GM12878 (cell line): ENCODE data around the gene ABCC9. TPM values are rescaled to one million over a fixed set of nuclear protein-coding genes. Genes with fewer than 3 reads are reported as not detected.

Experiments
- ATAC-seq: fragments of 200-7000 bp; cut with Tn5 transposase; 3 replicates; pipeline ENCODE4 v1.9.1; 2020; ENCODE audit warnings: mild to moderate bottlenecking, moderate library complexity
- BruUV-seq: library from RNA; stranded (reverse); fragments of 400-500 nt; replicated peaks from 2 replicates; lab custom pipeline; 2021; lab: Mats Ljungman, UMichigan
- CTCF ChIA-PET: fragments of 300-600 bp; sonication (Branson Sonifier 250); formaldehyde crosslinking; extraction: SDS; loops from one replicate; lab custom pipeline; 2021; ENCODE audit warnings: inconsistent platforms; lab: Yijun Ruan, JAX
- POLR2A ChIA-PET: fragments of 350-600 bp; formaldehyde crosslinking; extraction: SDS; loops from one replicate; lab custom pipeline; 2021; ENCODE audit warnings: inconsistent platforms; lab: Charles Lee
- RAD21 ChIA-PET: fragments of 300-600 bp; sonication (Branson Sonifier 250); formaldehyde crosslinking; loops from one replicate; lab custom pipeline; 2023; ENCODE audit warnings: antibody characterized with exemption; ENCODE audit not compliant: unreplicated experiment; lab: Charles Lee
- SMC1A ChIA-PET: fragments of 300-600 bp; sonication (Branson Sonifier 250); formaldehyde crosslinking; loops from one replicate; lab custom pipeline; 2023; ENCODE audit not compliant: unreplicated experiment, uncharacterized antibody; lab: Charles Lee
- DNase-seq: peaks from one replicate; pipeline ENCODE4 v3.0.0-alpha.2; 2011; ENCODE audit warnings: low read depth, low spot score
- FAIRE-seq: peaks from 3 replicates; lab custom pipeline; 2011; peaks lifted over from hg19 to GRCh38; lab: Jason Lieb, UNC
- H2AFZ ChIP-seq: 2 replicates; pipeline ENCODE4 v1.6.0; 2011; ENCODE audit warnings: low read depth, low read length, control low read depth; ENCODE audit not compliant: control insufficient read depth
- H3K27ac ChIP-seq: 2 replicates; pipeline ENCODE4 v1.5.1; 2011; ENCODE audit warnings: control low read depth; ENCODE audit not compliant: control insufficient read depth, insufficient read depth
- H3K27me3 ChIP-seq, 2 experiments: replicated peaks in 1 of 2; 2 replicates each; pipeline versions ENCODE4 v1.6.0 to v1.6.1; 2011; ENCODE audit warnings: low read length in 1 of 2; ENCODE audit not compliant: control insufficient read depth in 2 of 2, insufficient read depth in 2 of 2
- H3K36me3 ChIP-seq, 2 experiments: 2 replicates each; pipeline ENCODE4 v1.5.1; 2011; ENCODE audit warnings: low read length in 1 of 2; ENCODE audit not compliant: control insufficient read depth in 2 of 2, insufficient read depth in 2 of 2
- H3K4me1 ChIP-seq: 2 replicates; pipeline ENCODE4 v1.6.1; 2011; ENCODE audit warnings: mild to moderate bottlenecking, low read length, moderate library complexity, mixed read lengths; ENCODE audit not compliant: control insufficient read depth, insufficient read depth
- H3K4me2 ChIP-seq: 2 replicates; pipeline ENCODE4 v1.6.0; 2011; ENCODE audit warnings: control low read depth; ENCODE audit not compliant: control insufficient read depth, insufficient read depth
- H3K4me3 ChIP-seq: fragments of 200-600 bp; sonication (generic); 2 replicates; pipeline ENCODE4 v1.5.1; 2016
- H3K79me2 ChIP-seq: 2 replicates; pipeline ENCODE4 v1.6.0; 2011; ENCODE audit warnings: low read length; ENCODE audit not compliant: control insufficient read depth, insufficient read depth
- H3K9ac ChIP-seq: 2 replicates; pipeline ENCODE4 v1.8.0; 2011; ENCODE audit warnings: low read length, control low read depth, mixed read lengths; ENCODE audit not compliant: control insufficient read depth, insufficient read depth
- H3K9me3 ChIP-seq: replicated peaks from 3 replicates; pipeline ENCODE4 v1.5.1; 2011; ENCODE audit warnings: mild to moderate bottlenecking, low read length; ENCODE audit not compliant: control insufficient read depth, insufficient read depth
- H4K20me1 ChIP-seq: 2 replicates; pipeline ENCODE4 v1.6.0; 2011; ENCODE audit not compliant: control insufficient read depth, insufficient read depth
- ATF2 ChIP-seq: IDR thresholded peaks from 2 replicates; pipeline ENCODE4 v1.6.1; 2012; ENCODE audit warnings: low read length, inconsistent platforms
- BRCA1 ChIP-seq: IDR thresholded peaks from 2 replicates; pipeline ENCODE4 v1.6.1; 2011; ENCODE audit warnings: low read depth, low read length, improper control_type of control experiment
- CHD4 ChIP-seq: fragments of 200-600 bp; sonication (generic); IDR thresholded peaks from 2 replicates; pipeline ENCODE4 v1.6.1; 2016; ENCODE audit warnings: mild to moderate bottlenecking
- GABPA ChIP-seq: IDR thresholded peaks from 2 replicates; pipeline ENCODE4 v1.6.1; 2014; ENCODE audit warnings: antibody characterized with exemption, low read depth, mild to moderate bottlenecking, inconsistent platforms
- NFIC ChIP-seq: IDR thresholded peaks from 2 replicates; pipeline ENCODE4 v1.6.1; 2012; ENCODE audit warnings: low read depth, mild to moderate bottlenecking, inconsistent platforms, low read length, moderate library complexity
- POLR2AphosphoS2 ChIP-seq: IDR thresholded peaks from 2 replicates; pipeline ENCODE4 v1.6.1; 2011; ENCODE audit warnings: low read depth, mild to moderate bottlenecking, low read length, improper control_type of control experiment, moderate library complexity
- ZBTB11 ChIP-seq: fragments of 450-650 bp; formaldehyde crosslinking; IDR thresholded peaks from 2 replicates; pipeline ENCODE4 v1.5.0; 2022; ENCODE audit warnings: mild to moderate bottlenecking, missing genetic modification characterization
- WGBS: methylation state at CpG from one replicate; pipeline ENCODE4 v1.1.6; 2016; ENCODE audit warnings: low lambda C conversion rate; ENCODE audit not compliant: insufficient replicate concordance, insufficient coverage; ENCODE audit errors: missing lambda C conversion rate; 5-methylcytosine and 5-hydroxymethylcytosine counted together
- in situ Hi-C: fragments of 300-500 bp; cut with MboI; formaldehyde crosslinking; loops from 9 replicates; pipeline ENCODE4 v1.14.3; 2018; ENCODE audit warnings: mixed read lengths
- intact Hi-C: fragments of 100-400 bp; cut with micrococcal nuclease; formaldehyde crosslinking; loops from one replicate; pipeline ENCODE4 v1.14.2; 2022; ENCODE audit not compliant: unreplicated experiment
- polyA plus RNA-seq, 11 experiments: library from polyadenylated mRNA; depleted of rRNA in 4 of 11; unstranded in 6 of 11; stranded (reverse) in 5 of 11; fragments of >200 nt; fragmentation: Nextera tagmentation in 4 of 11; fragmentation: Illumina TruSeq in 1 of 11; extraction: Ambion mirVana in 4 of 11; extraction: Trizol in 1 of 11; gene quantifications; 1 replicate in 1 of 11; 2 replicates in 10 of 11; pipeline versions ENCODE4 v1.2.1 to v1.2.3, GENCODE V29; 2011 to 2016; ENCODE audit warnings: inconsistent platforms in 2 of 11, missing spikeins in 2 of 11, low read depth in 1 of 11
- total RNA-seq, 4 experiments: library from RNA; depleted of rRNA in 3 of 4; stranded (reverse); fragments of >200 nt in 3 of 4; fragmentation: Illumina TruSeq in 1 of 4; extraction: Trizol in 1 of 4; gene quantifications; 2 replicates each; pipeline versions ENCODE4 v1.2.1 to v1.2.3, GENCODE V29; 2013 to 2021
- TF ChIP-seq, protein P1 (sequence below): fragments of 150-350 bp; IDR thresholded peaks from 2 replicates; pipeline ENCODE4 v1.6.1; 2014; ENCODE audit warnings: mild to moderate bottlenecking, low read depth, low read length
- TF ChIP-seq, protein P2 (sequence below): IDR thresholded peaks from 2 replicates; pipeline ENCODE4 v1.6.1; 2012; ENCODE audit warnings: low read depth, low read length, improper control_type of control experiment
- TF ChIP-seq, protein P3 (sequence below): fragments of 450-650 bp; IDR thresholded peaks from 2 replicates; pipeline ENCODE4 v1.6.1; 2017; ENCODE audit warnings: mild to moderate bottlenecking, moderate library complexity

The ABCC9 gene
- total and polyA plus RNA-seq, 10 of the 15 experiments (the other 5 are each of a cell fraction or from before 2014, with no cell fraction given) = under 0.01 to 0.10 (median 0.04) TPM; not detected in 2

DNA sequence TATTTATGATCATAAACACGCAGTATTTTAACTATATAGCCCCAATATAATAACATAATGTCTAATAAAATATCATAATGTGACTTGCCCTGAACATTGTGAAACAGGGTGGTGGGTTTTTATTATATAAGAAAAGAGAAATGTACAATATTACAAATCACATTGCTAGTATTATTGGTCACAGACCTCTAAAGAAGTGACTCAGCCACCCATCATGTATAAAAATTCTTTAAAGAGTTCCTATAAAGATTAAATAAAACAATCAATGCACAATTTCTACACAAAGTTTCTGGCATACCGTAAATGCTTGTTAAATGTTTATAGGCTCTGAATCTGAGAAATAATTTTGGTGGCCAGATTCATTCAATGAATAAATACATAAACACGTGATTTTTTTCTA, 28.9 kb downstream of the ABCC9 start (continued):
- TF ChIP-seq, protein P1, sequence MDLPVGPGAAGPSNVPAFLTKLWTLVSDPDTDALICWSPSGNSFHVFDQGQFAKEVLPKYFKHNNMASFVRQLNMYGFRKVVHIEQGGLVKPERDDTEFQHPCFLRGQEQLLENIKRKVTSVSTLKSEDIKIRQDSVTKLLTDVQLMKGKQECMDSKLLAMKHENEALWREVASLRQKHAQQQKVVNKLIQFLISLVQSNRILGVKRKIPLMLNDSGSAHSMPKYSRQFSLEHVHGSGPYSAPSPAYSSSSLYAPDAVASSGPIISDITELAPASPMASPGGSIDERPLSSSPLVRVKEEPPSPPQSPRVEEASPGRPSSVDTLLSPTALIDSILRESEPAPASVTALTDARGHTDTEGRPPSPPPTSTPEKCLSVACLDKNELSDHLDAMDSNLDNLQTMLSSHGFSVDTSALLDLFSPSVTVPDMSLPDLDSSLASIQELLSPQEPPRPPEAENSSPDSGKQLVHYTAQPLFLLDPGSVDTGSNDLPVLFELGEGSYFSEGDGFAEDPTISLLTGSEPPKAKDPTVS = no peak
- TF ChIP-seq CHD4 = no peak
- TF ChIP-seq BRCA1 = no peak
- TF ChIP-seq GABPA = no peak
- TF ChIP-seq, protein P2, sequence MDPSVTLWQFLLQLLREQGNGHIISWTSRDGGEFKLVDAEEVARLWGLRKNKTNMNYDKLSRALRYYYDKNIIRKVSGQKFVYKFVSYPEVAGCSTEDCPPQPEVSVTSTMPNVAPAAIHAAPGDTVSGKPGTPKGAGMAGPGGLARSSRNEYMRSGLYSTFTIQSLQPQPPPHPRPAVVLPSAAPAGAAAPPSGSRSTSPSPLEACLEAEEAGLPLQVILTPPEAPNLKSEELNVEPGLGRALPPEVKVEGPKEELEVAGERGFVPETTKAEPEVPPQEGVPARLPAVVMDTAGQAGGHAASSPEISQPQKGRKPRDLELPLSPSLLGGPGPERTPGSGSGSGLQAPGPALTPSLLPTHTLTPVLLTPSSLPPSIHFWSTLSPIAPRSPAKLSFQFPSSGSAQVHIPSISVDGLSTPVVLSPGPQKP = no peak
- no peak for TF ChIP-seq NFIC

DNA sequence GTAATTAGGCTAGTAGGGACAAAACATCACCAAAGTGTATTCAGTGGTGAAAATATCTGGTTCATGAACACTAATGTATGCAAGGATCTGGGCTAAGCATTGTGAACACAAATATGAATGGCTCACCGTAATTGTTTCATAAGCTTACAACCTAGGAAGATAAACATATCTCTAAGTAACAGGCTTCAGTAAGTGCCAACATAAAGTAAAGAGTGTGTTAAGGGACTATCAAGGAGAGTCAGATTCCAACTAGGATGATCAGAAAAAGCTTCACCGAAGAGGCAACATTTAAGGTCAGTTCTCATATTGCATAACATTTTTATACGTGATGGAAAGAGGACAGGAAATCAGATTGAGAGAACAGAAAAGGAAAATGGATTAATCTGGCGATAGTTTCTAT, 29.4 kb downstream of the ABCC9 start:
- in situ Hi-C loops (no loop called here), intact Hi-C loops (no loop called here)
- SMC1A ChIA-PET = interaction anchor here (0.9 kb wide), 1 partner anchor 14 kb away, joined by 3 read pairs; no protein-coding TSS in a partner anchor
- DNase-seq (no peak), FAIRE-seq (no peak), ATAC-seq (no peak)
- WGBS = 46% methylated on average over 4 of the region's 4 CpGs
- H3K79me2 ChIP-seq = no peaks in the 10 kb centered on the region
- no peaks in the 10 kb centered on the region for H3K36me3 ChIP-seq
- no TSS peak for BruUV-seq
- no peak overlapping the region for H3K4me2 ChIP-seq
- no peaks in the 10 kb centered on the region for H3K27me3 ChIP-seq
- no peak overlapping the region for H3K27ac ChIP-seq
- no peaks in the 10 kb centered on the region for H4K20me1 ChIP-seq
- RAD21 ChIA-PET = no interaction called here
- POLR2A ChIA-PET = no interaction called here
- H3K4me3 ChIP-seq = no peak overlapping the region
- H3K9ac ChIP-seq = no peak overlapping the region
- H3K4me1 ChIP-seq = no peaks in the 10 kb centered on the region
- CTCF ChIA-PET = no interaction called here
- H2AFZ ChIP-seq = no peak overlapping the region
- H3K9me3 ChIP-seq = no peaks in the 10 kb centered on the region
- TF ChIP-seq ATF2 (no peak), ZBTB11 (CRISPR knock-in tag) (no peak), POLR2AphosphoS2 (no peak)
- TF ChIP-seq, protein P3, sequence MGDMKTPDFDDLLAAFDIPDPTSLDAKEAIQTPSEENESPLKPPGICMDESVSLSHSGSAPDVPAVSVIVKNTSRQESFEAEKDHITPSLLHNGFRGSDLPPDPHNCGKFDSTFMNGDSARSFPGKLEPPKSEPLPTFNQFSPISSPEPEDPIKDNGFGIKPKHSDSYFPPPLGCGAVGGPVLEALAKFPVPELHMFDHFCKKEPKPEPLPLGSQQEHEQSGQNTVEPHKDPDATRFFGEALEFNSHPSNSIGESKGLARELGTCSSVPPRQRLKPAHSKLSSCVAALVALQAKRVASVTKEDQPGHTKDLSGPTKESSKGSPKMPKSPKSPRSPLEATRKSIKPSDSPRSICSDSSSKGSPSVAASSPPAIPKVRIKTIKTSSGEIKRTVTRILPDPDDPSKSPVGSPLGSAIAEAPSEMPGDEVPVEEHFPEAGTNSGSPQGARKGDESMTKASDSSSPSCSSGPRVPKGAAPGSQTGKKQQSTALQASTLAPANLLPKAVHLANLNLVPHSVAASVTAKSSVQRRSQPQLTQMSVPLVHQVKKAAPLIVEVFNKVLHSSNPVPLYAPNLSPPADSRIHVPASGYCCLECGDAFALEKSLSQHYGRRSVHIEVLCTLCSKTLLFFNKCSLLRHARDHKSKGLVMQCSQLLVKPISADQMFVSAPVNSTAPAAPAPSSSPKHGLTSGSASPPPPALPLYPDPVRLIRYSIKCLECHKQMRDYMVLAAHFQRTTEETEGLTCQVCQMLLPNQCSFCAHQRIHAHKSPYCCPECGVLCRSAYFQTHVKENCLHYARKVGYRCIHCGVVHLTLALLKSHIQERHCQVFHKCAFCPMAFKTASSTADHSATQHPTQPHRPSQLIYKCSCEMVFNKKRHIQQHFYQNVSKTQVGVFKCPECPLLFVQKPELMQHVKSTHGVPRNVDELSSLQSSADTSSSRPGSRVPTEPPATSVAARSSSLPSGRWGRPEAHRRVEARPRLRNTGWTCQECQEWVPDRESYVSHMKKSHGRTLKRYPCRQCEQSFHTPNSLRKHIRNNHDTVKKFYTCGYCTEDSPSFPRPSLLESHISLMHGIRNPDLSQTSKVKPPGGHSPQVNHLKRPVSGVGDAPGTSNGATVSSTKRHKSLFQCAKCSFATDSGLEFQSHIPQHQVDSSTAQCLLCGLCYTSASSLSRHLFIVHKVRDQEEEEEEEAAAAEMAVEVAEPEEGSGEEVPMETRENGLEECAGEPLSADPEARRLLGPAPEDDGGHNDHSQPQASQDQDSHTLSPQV = no peak
